HG03060 (cell line): ENCODE measurements around the gene PSMC4.

Source experiments
- ATAC-seq: cut with Tn5 transposase; IDR thresholded peaks from one replicate; pipeline ENCODE4 v1.9.1; 2021; ENCODE audit warnings: low read depth, moderate number of reproducible peaks; ENCODE audit not compliant: unreplicated experiment

PSMC4 gene

DNA sequence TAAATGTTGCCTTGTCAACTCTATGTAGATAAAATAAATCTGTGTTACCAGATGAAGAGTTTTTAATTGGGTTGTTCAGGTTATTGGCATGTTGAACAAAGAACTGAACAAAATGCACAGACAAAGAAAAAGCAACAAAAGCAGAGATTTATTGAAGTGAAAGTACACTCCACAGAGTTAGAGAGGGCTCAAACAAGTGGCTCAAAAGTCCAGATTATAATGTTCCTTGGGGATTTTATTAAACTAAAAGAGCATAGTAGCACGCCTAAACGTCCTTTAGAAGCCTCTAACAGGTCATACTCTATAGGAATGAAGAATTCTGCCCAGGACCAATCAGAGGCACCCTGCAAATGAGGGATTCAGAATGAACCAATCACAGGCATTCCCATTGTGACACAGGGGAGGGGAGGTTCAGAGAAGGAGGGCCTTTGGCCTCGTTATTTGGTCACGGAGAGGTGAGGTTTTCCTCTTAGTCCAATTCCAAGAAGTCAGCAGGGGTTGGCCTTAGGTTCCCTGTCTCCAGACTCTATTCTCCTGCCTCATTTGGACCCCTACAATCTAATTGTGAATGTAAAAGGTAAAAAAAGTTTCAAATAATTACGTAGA is 12.8 kb downstream of the PSMC4 start:
- ATAC-seq, result no peak

- ATAC-seq, result no peak
Measured at GRCh38 chr19:39986643-39987042, 15.7 kb downstream of the PSMC4 start.

- ATAC-seq, result no peak
Measured at GRCh38 chr19:39987167-39987566, 16.2 kb downstream of the PSMC4 start.

DNA sequence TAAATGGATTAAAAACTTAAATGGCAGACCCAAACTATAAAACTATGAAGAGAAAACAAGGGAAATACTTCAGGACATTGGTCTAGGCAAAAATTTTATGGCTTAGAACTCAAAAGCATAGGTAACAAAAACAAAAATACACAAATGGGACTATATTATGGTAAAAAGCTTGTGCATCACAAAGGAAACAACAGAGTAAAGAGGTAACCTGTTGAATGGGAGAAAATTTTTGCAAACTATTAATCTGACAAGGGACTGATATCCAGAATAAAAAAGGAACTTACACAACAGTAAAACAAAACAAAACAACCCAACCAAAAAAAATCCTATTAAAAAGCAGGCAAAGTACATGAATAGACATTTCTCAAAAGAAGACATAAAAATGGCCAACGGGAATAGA is 16.6 kb downstream of the PSMC4 start:
- ATAC-seq, result no peak

GRCh38 chr19:39993605-39994004 is 22.6 kb downstream of the PSMC4 start:
- no peak for ATAC-seq

DNA sequence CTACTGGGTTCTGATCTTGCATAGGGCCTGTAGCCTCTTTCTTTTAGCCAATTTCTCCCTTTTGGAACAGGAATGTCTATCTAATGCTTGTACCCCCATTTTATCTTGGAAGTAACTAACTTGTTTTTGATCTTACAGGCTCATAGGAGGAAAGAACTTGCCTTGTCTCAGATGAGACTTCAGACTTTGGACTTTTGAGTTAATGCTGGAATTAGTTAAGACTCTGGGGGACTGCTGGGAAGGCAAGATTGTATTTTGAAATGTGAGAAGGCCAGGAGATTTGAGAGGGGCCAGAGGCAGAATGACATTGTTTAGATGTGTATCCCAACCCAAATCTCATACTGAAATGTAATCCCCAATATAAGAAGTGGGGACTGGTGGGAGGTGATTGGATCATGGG is 23.4 kb downstream of the PSMC4 start:
- no peak for ATAC-seq

DNA sequence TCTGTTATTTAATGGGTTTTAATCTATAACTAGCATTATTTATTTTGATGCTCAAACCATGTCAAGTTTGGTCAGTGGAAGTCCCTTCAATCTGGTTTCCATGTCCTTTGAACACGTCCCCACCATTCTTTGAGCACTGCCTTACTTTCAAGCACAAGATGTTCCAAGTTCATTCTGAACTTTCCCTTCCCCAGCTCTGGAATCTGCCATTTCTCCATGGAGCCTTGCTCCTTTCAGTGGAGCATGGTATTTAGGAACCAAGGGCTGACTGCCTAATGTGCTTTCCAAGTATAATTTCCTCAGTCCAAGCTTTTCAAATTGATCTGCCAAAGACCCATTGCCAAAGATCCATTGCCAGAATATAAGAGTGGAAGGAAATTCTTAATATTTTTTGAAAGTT is 24.8 kb downstream of the PSMC4 start:
- ATAC-seq, result no peak

DNA sequence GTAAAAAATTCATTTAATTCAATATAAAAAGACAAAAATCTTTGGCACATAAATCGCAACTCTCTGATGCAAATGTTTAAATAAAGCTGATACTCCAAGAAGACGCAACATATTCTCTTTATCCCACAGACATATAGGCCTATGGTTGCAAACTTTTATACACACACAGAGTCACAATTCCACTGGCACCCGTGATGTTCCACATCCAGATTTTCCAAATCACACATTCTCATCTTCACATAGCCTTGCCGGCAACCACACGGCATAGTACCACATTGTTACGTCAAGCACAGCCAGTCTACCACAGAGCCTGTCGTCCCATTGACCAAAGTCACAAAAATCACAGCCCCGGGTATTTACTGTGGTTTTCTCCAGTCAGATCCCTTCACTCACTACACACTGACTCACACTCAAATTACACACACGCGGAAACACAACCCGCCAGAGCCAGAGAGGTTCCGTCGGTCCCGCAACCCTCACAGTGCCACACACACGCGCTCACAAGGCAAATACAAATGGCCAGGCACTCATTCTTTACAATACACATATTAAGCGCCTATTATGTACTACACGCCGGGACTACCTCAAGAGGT is 25.3 kb downstream of the PSMC4 start:
- peak; percentile 15 for ATAC-seq

- peak; percentile 61 for ATAC-seq
Measured at GRCh38 chr19:39996811-39997637, 26.1 kb downstream of the PSMC4 start, which contains the start of gene ZNF546. ZNF546 (plus strand) TSS chr19:39997060; CDS start chr19:39998327, 1,267 bp downstream.

DNA sequence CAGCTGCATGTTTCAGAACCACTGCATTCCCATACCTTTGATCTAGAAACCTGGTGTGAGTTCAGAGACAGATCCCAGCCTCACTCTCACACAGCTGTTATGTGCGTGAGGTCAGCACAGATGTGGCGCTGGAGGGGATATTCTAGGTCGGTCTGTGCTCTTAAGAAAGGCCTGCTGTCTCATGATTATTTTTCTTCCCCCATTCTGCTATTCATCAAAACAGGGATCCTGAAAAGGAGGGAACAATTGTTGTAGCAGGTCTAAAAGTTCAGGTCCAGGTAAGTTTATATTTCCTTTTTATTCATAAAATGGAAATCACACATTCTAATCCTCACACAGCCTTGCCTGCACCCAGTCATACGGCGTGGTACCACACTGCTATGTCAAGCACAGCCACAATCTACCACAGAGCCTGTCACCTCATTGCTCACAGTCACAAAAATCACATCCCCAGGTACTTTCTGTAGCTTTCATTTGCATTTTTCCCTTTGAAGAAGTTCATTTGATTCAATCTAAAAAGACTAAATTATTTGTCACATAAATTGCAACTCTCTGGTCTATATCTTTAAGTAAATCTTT is 26.8 kb downstream of the PSMC4 start:
- ATAC-seq, result no peak

GRCh38 chr19:39998501-39998900 is 27.5 kb downstream of the PSMC4 start:
- no peak for ATAC-seq

- no peak for ATAC-seq
Measured at GRCh38 chr19:40005691-40006272, 34.8 kb downstream of the PSMC4 start.

GRCh38 chr19:40006273-40006691 is 35.3 kb downstream of the PSMC4 start:
- ATAC-seq, result no peak

DNA sequence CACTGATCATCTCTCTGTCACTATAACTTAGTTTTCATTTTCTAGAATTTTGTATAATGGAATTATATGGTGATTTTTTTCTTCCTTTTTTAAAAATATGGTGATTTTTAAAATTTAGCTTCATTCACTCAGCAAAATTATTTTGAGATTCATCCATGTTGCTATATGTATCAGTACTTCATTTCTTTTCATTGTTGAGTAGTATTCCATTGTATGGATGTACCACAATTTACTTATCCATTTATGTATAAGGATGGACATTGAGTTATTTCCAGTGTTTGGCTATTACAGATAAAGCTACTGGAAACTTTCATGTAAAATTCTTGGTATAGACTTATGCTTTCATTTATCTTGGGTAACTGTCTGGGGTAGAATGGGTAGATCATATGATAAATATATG is 38.7 kb downstream of the PSMC4 start:
- ATAC-seq, result no peak

- no peak for ATAC-seq
Measured at GRCh38 chr19:40013991-40014390, 43.0 kb downstream of the PSMC4 start.

DNA sequence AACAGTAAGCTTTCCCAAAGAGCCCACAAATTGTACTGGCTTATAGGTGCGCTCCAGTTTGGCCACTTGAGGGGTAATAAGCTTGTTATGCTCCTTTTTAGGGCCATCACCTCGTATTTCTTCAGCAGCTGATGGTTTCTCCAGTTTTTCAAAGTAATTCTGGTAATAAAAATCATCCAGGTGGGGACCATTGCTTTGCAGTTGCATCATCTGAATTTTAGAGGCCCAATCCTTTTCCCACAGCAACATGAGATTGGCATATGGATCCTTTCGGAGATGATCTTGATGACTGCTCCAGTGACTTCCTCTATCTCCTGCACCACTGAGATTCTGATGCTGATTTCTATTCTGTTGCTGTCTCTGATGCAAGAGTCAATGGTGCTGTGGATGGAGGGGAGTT is 53.0 kb downstream of the PSMC4 start:
- ATAC-seq, result no peak

GRCh38 chr19:40025938-40026596 is 55.1 kb downstream of the PSMC4 start:
- no peak for ATAC-seq

DNA sequence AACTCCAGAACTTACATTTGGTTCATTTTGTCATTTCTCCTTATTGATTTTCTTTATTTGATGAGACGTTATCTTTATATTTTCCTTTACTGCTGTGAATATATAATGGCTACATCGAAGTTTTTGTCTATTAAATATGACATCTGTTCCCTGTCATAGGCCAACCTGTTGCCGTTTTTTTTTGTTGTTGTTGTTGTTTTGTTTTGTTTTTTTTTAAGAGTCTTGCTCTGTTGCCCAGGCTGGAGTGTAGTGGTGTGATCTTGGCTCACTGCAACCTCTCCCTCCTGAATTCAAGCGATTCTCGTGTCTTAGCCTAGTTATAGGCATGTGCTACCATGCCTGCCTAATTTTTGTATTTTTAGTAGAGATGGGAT is 55.6 kb downstream of the PSMC4 start:
- no peak for ATAC-seq
